Measurements from ENCODE around the gene ENOX2. TPM values are rescaled to one million over a fixed set of nuclear protein-coding genes. Genes with fewer than 3 reads are reported as not detected.

Gene ENOX2
- total RNA-seq, 4 donors from 2014 or later, result 1.5 to 10.4 (median 4.6) TPM

DNA sequence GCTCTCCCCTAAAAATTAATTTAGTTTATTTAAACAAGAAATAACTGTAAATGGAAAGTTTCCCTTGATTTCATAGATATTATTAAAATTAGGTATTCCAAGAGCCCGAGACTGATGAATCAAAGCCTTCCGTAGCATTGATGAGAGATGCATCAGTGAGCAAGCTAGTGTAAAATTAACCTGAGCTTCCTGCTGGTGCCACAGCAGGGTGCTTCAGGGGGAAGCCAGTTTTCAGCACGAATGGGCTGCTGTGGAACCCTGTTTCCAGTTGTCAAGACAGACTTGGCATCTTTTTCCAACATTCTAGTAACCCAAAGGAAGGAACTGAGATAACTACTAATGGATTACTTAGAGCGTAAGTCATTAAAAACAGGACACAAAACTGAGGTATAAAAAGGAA is 279.5 kb downstream of the ENOX2 start:
- TF ChIP-seq POLR2A (IDR thresholded peaks at IDR 0.05) (no peak), EP300 (IDR thresholded peaks at IDR 0.05; ENCODE audit: low read depth) (no peak), POLR2AphosphoS5 (IDR thresholded peaks at IDR 0.05) (no peak)
- TF ChIP-seq, protein P1, sequence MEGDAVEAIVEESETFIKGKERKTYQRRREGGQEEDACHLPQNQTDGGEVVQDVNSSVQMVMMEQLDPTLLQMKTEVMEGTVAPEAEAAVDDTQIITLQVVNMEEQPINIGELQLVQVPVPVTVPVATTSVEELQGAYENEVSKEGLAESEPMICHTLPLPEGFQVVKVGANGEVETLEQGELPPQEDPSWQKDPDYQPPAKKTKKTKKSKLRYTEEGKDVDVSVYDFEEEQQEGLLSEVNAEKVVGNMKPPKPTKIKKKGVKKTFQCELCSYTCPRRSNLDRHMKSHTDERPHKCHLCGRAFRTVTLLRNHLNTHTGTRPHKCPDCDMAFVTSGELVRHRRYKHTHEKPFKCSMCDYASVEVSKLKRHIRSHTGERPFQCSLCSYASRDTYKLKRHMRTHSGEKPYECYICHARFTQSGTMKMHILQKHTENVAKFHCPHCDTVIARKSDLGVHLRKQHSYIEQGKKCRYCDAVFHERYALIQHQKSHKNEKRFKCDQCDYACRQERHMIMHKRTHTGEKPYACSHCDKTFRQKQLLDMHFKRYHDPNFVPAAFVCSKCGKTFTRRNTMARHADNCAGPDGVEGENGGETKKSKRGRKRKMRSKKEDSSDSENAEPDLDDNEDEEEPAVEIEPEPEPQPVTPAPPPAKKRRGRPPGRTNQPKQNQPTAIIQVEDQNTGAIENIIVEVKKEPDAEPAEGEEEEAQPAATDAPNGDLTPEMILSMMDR (IDR thresholded peaks at IDR 0.05), result no peak
- H3K27ac ChIP-seq, result no peak overlapping the region
- no peak for DNase-seq
- no peaks in the 10 kb centered on the region for H3K9me3 ChIP-seq
- intact Hi-C loops (cut with DNase I; ENCODE audit: low total_unique reads), result no loop called here
- 76 to 100% methylated on average over 1 to 4 of the region's 4 CpGs for WGBS, 2 donors (ENCODE audit: low coverage in 1 of 2)
- in situ Hi-C loops (cut with MboI; ENCODE audit: low pct_ligation_motif_present in 1 of 4, low pct_unique_long_range_greater_than_20kb in 1 of 4, low sequenced_read_pairs in 3 of 4), result no loop called here
- no peaks in the 10 kb centered on the region for H3K4me1 ChIP-seq
- no peaks in the 10 kb centered on the region for H3K36me3 ChIP-seq
- no peak overlapping the region for H3K4me3 ChIP-seq
- no peaks in the 10 kb centered on the region for H3K27me3 ChIP-seq

DNA sequence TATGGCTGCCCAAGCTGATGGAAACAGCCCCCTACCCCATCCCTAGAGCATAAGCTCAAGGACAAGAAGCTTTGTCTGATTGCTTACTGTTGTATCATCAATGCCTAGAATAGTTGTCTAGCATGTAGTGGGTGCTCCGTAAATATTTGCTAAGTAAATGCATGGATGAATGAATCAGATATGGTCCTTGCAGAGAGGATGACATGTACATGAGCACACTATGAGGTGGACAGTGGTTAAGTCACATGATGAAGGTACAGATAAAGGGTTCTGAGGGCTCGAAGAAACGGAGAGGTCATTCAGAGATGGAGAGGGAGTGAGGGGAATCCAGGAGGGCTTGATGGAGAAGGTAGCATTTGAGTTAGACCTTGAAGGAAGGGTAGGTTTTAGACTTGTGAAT is 287.1 kb downstream of the ENOX2 start:
- intact Hi-C loops (cut with DNase I; ENCODE audit: low total_unique reads) (no loop called here), in situ Hi-C loops (cut with MboI; ENCODE audit: low pct_ligation_motif_present in 1 of 4, low pct_unique_long_range_greater_than_20kb in 1 of 4, low sequenced_read_pairs in 3 of 4) (no loop called here)
- 79 to 100% methylated on average over 1 to 3 of the region's 3 CpGs for WGBS, 2 donors (ENCODE audit: low coverage in 1 of 2)
- H3K9me3 ChIP-seq, result no peaks in the 10 kb centered on the region
- no peaks in the 10 kb centered on the region for H3K27me3 ChIP-seq
- no peak overlapping the region for H3K4me3 ChIP-seq
- no peaks in the 10 kb centered on the region for H3K36me3 ChIP-seq
- no peak overlapping the region for H3K27ac ChIP-seq
- H3K4me1 ChIP-seq, result no peaks in the 10 kb centered on the region
- TF ChIP-seq POLR2AphosphoS5 (IDR thresholded peaks at IDR 0.05) (no peak), POLR2A (IDR thresholded peaks at IDR 0.05) (no peak), EP300 (IDR thresholded peaks at IDR 0.05; ENCODE audit: low read depth) (no peak)
- TF ChIP-seq, protein P1 (IDR thresholded peaks at IDR 0.05), result no peak
- DNase-seq, result no peak

DNA sequence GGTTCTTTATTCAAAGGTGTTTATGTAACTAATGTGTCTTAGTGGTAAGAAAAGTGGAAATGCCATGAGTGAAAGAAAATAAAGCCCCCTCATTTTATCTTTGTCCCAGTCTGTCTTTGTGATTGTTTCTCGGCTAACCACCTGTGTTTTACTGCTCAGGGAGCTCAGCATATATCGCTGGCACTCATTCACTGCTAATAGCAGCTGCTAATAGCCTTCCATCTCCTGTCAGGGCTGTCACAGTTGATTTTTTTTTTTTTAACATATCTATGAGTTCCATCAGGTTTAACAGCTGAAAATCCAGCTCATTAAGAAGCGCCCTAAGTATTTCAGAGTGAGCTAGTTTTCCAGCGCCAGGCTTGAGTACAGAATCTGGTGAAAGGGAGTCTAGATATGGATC is 295.6 kb downstream of the ENOX2 start:
- in situ Hi-C loops (cut with MboI; ENCODE audit: low pct_ligation_motif_present in 1 of 4, low pct_unique_long_range_greater_than_20kb in 1 of 4, low sequenced_read_pairs in 3 of 4), result no loop called here
- Histone ChIP-seq H3K4me1 (no peaks in the 10 kb centered on the region), H3K9me3 (no peaks in the 10 kb centered on the region), H3K27me3 (no peaks in the 10 kb centered on the region), H3K4me3 (no peak overlapping the region), H3K36me3 (no peaks in the 10 kb centered on the region), H3K27ac (no peak overlapping the region)
- 62% methylated on average over 4 of the region's 4 CpGs; no CpG with 5 or more reads in 1 of the 2 donors for WGBS, 2 donors (ENCODE audit: low coverage in 1 of 2)
- TF ChIP-seq POLR2A (IDR thresholded peaks at IDR 0.05) (no peak), EP300 (IDR thresholded peaks at IDR 0.05; ENCODE audit: low read depth) (no peak), POLR2AphosphoS5 (IDR thresholded peaks at IDR 0.05) (no peak)
- TF ChIP-seq, protein P1 (IDR thresholded peaks at IDR 0.05), result no peak
- intact Hi-C loops (cut with DNase I; ENCODE audit: low total_unique reads), result no loop called here
- no peak for DNase-seq

DNA sequence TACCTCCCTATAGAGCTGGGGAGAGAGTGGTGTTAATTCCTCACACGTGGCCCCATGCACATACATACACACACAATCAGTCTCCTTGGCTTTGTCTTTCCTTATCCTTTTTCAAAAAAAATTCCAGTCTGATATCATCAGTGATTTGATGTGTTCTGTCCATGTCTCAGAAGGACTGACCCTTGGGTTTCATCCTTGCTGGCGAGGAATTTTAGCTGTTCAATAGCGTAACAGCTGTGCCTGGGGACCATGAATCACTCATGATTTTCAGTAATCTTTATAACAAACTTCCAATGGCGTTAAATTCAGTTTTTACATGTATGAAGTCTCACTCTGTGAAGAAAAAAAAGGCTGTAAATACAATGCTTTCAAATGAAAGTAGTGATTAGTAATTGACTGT is 296.6 kb downstream of the ENOX2 start:
- no peak overlapping the region for H3K4me3 ChIP-seq
- 55 to 63% methylated on average over 1 to 4 of the region's 4 CpGs for WGBS, 2 donors (ENCODE audit: low coverage in 1 of 2)

More for the DNA sequence above, 296.6 kb downstream of the ENOX2 start:
- no peak for DNase-seq
- intact Hi-C loops (cut with DNase I; ENCODE audit: low total_unique reads) (no loop called here), in situ Hi-C loops (cut with MboI; ENCODE audit: low pct_ligation_motif_present in 1 of 4, low pct_unique_long_range_greater_than_20kb in 1 of 4, low sequenced_read_pairs in 3 of 4) (no loop called here)
- Histone ChIP-seq H3K4me1 (no peaks in the 10 kb centered on the region), H3K36me3 (no peaks in the 10 kb centered on the region), H3K27ac (no peak overlapping the region), H3K9me3 (no peaks in the 10 kb centered on the region), H3K27me3 (no peaks in the 10 kb centered on the region)
- TF ChIP-seq, protein P1 (IDR thresholded peaks at IDR 0.05), result no peak
- TF ChIP-seq POLR2A (IDR thresholded peaks at IDR 0.05), result no peak
- no peak for TF ChIP-seq POLR2AphosphoS5 (IDR thresholded peaks at IDR 0.05)
- no peak for TF ChIP-seq EP300 (IDR thresholded peaks at IDR 0.05; ENCODE audit: low read depth)
